IMR-90 (cell line): ENCODE measurements around the gene KLHL6. TPM values are rescaled to one million over a fixed set of nuclear protein-coding genes. Genes with fewer than 3 reads are reported as not detected.

ENCODE experiments used
- ATAC-seq: fragments of 200-7000 bp; cut with Tn5 transposase; 2 replicates; pipeline ENCODE4 v1.9.1; 2020; ENCODE audit warnings: low read depth, mild to moderate bottlenecking, moderate library complexity
- BruUV-seq: library from RNA; stranded (reverse); fragments of 400-500 nt; replicated peaks from 2 replicates; lab custom pipeline; 2021; lab: Mats Ljungman, UMichigan
- CTCF ChIA-PET: fragments of 300-600 bp; formaldehyde crosslinking; extraction: SDS; loops from one replicate; lab custom pipeline; 2021; ENCODE audit warnings: antibody characterized with exemption; lab: Yijun Ruan, JAX
- POLR2A ChIA-PET: fragments of 300-600 bp; sonication (Branson Sonifier 250); formaldehyde crosslinking; loops from one replicate; lab custom pipeline; 2022; ENCODE audit warnings: antibody characterized with exemption; ENCODE audit not compliant: unreplicated experiment; lab: Charles Lee
- DNase-seq: peaks from one replicate; pipeline ENCODE4 v3.0.0; 2013
- H2AFZ ChIP-seq: replicated peaks from 2 replicates; pipeline ENCODE3; 2013; ENCODE audit warnings: low read length, mild to moderate bottlenecking; ENCODE audit not compliant: poor library complexity
- H2AK5ac ChIP-seq: 2 replicates; pipeline ENCODE4 v1.6.1; 2013; ENCODE audit warnings: low read depth, low read length, inconsistent platforms
- H2AK9ac ChIP-seq: replicated peaks from 2 replicates; pipeline ENCODE3; 2013; ENCODE audit warnings: mild to moderate bottlenecking, low read depth, low read length, moderate library complexity; ENCODE audit not compliant: poor library complexity
- H2BK120ac ChIP-seq: 2 replicates; pipeline ENCODE4 v1.6.1; 2013; ENCODE audit warnings: low read depth, low read length, inconsistent platforms
- H2BK15ac ChIP-seq: 3 replicates; pipeline ENCODE4 v1.6.1; 2013; ENCODE audit warnings: low read depth, low read length, inconsistent platforms
- H2BK20ac ChIP-seq: 2 replicates; pipeline ENCODE4 v1.6.1; 2013; ENCODE audit warnings: low read depth, mild to moderate bottlenecking, inconsistent platforms, low read length, moderate library complexity
- H2BK5ac ChIP-seq: 2 replicates; pipeline ENCODE4 v1.6.1; 2013; ENCODE audit warnings: mild to moderate bottlenecking, low read depth, low read length, inconsistent platforms; ENCODE audit not compliant: poor library complexity, severe bottlenecking
- H3K14ac ChIP-seq: replicated peaks from 2 replicates; pipeline ENCODE4 v1.6.1; 2013; ENCODE audit warnings: low read depth, low read length, inconsistent platforms
- H3K18ac ChIP-seq: 2 replicates; pipeline ENCODE4 v1.6.1; 2013; ENCODE audit warnings: low read depth, low read length, control low read depth
- H3K23ac ChIP-seq: 2 replicates; pipeline ENCODE4 v1.6.1; 2013; ENCODE audit warnings: low read depth, low read length, inconsistent platforms
- H3K27ac ChIP-seq: 2 replicates; pipeline ENCODE4 v1.5.1; 2013; ENCODE audit warnings: mild to moderate bottlenecking, control low read depth, low read length; ENCODE audit not compliant: insufficient read depth
- H3K27me3 ChIP-seq: 2 replicates; pipeline ENCODE4 v1.6.1; 2013; ENCODE audit warnings: low read length; ENCODE audit not compliant: control insufficient read depth, insufficient read depth
- H3K36me3 ChIP-seq: 2 replicates; pipeline ENCODE4 v1.6.1; 2013; ENCODE audit warnings: low read length, mixed read lengths; ENCODE audit not compliant: control insufficient read depth, insufficient read depth
- H3K4ac ChIP-seq: 2 replicates; pipeline ENCODE4 v1.6.1; 2013; ENCODE audit warnings: low read depth, low read length, inconsistent platforms
- H3K4me1 ChIP-seq: 2 replicates; pipeline ENCODE4 v1.6.1; 2013; ENCODE audit warnings: low read length, mixed read lengths; ENCODE audit not compliant: control insufficient read depth, insufficient read depth
- H3K4me2 ChIP-seq: 2 replicates; pipeline ENCODE4 v1.6.1; 2013; ENCODE audit warnings: low read depth, mild to moderate bottlenecking, control low read depth, low read length, moderate library complexity
- H3K4me3 ChIP-seq: 2 replicates; pipeline ENCODE4 v1.5.1; 2013; ENCODE audit warnings: low read depth, mild to moderate bottlenecking, control low read depth, low read length, moderate library complexity; ENCODE audit not compliant: insufficient read depth
- H3K56ac ChIP-seq: 2 replicates; pipeline ENCODE4 v1.6.1; 2013; ENCODE audit warnings: low read length, inconsistent platforms; ENCODE audit not compliant: insufficient read depth; ENCODE audit errors: extremely low read depth
- H3K79me1 ChIP-seq, 2 experiments: 2 replicates each; pipeline ENCODE4 v1.6.1; 2013; ENCODE audit warnings: low read length in 2 of 2, inconsistent platforms in 1 of 2, low read depth in 1 of 2
- H3K9ac ChIP-seq: 2 replicates; pipeline ENCODE4 v1.6.1; 2013; ENCODE audit warnings: low read depth, low read length, control low read depth
- H3K9me1 ChIP-seq: 2 replicates; pipeline ENCODE4 v1.6.1; 2013; ENCODE audit warnings: low read length, inconsistent platforms; ENCODE audit not compliant: insufficient read depth
- H3K9me3 ChIP-seq: 2 replicates; pipeline ENCODE4 v1.6.1; 2013; ENCODE audit warnings: low read length; ENCODE audit not compliant: control insufficient read depth, insufficient read depth
- H4K20me1 ChIP-seq: 2 replicates; pipeline ENCODE4 v1.6.1; 2013; ENCODE audit warnings: low read length, inconsistent platforms; ENCODE audit not compliant: insufficient read depth
- H4K5ac ChIP-seq: 2 replicates; pipeline ENCODE4 v1.6.1; 2013; ENCODE audit warnings: mild to moderate bottlenecking, low read depth, low read length, control low read depth
- H4K8ac ChIP-seq, 2 experiments: 2 replicates each; pipeline ENCODE4 v1.6.1; 2013; ENCODE audit warnings: low read depth in 2 of 2, low read length in 2 of 2, control low read depth in 1 of 2, inconsistent platforms in 1 of 2
- H4K91ac ChIP-seq: 2 replicates; pipeline ENCODE4 v1.6.1; 2013; ENCODE audit warnings: low read depth, low read length, inconsistent platforms; ENCODE audit not compliant: insufficient read depth
- BHLHE40 ChIP-seq: fragments of 150-350 bp; IDR thresholded peaks from 2 replicates; pipeline ENCODE4 v1.6.1; 2016; ENCODE audit warnings: mild to moderate bottlenecking, low read depth, low read length
- CEBPB ChIP-seq: IDR thresholded peaks from 2 replicates; pipeline ENCODE4 v1.6.1; 2012; ENCODE audit warnings: low read depth, low read length, improper control_type of control experiment
- CHD1 ChIP-seq: IDR thresholded peaks from 2 replicates; pipeline ENCODE4 v1.6.1; 2012; ENCODE audit warnings: low read depth, low read length, improper control_type of control experiment
- CTCF ChIP-seq: conservative IDR thresholded peaks from 2 replicates; pipeline ENCODE4 v1.5.1; 2012; ENCODE audit warnings: mild to moderate bottlenecking, low read depth, low read length, improper control_type of control experiment
- FOS ChIP-seq: fragments of 150-350 bp; IDR thresholded peaks from 2 replicates; pipeline ENCODE4 v1.6.1; 2016; ENCODE audit warnings: low read depth, low read length
- MAFK ChIP-seq: IDR thresholded peaks from 2 replicates; pipeline ENCODE4 v1.6.1; 2012; ENCODE audit warnings: low read depth, low read length, improper control_type of control experiment
- MAZ ChIP-seq: IDR thresholded peaks from 2 replicates; pipeline ENCODE4 v1.6.1; 2012; ENCODE audit warnings: low read depth, mild to moderate bottlenecking, low read length, improper control_type of control experiment, moderate library complexity, borderline replicate concordance
- MXI1 ChIP-seq: IDR thresholded peaks from 2 replicates; pipeline ENCODE4 v1.6.1; 2012; ENCODE audit warnings: low read depth, mild to moderate bottlenecking, low read length, moderate library complexity, borderline replicate concordance
- NFE2L2 ChIP-seq: fragments of 150-350 bp; IDR thresholded peaks from 2 replicates; pipeline ENCODE4 v1.6.1; 2016; ENCODE audit warnings: low read depth, mild to moderate bottlenecking, low read length
- POLR2A ChIP-seq: IDR thresholded peaks from 2 replicates; pipeline ENCODE4 v1.6.1; 2012; ENCODE audit warnings: mild to moderate bottlenecking, low read depth, low read length
- RAD21 ChIP-seq: IDR thresholded peaks from 2 replicates; pipeline ENCODE4 v1.6.1; 2012; ENCODE audit warnings: low read length, improper control_type of control experiment
- RCOR1 ChIP-seq: IDR thresholded peaks from 2 replicates; pipeline ENCODE4 v1.6.1; 2012; ENCODE audit warnings: mild to moderate bottlenecking, low read length, improper control_type of control experiment; ENCODE audit not compliant: insufficient replicate concordance
- RFX5 ChIP-seq: IDR thresholded peaks from 2 replicates; pipeline ENCODE4 v1.8.0; 2012; ENCODE audit warnings: low read depth, mild to moderate bottlenecking, low read length, moderate library complexity
- SMC3 ChIP-seq: fragments of 150-350 bp; IDR thresholded peaks from 2 replicates; pipeline ENCODE4 v1.6.1; 2016; ENCODE audit warnings: low read depth, mild to moderate bottlenecking, antibody characterized with exemption, low read length, moderate library complexity
- WGBS, 2 experiments: methylation state at CpG; one replicate each; pipeline versions ENCODE4 v1.1.5 to v1.1.7; 2013; ENCODE audit warnings: missing lambda C conversion rate in 2 of 2; ENCODE audit not compliant: insufficient read length in 1 of 2; ENCODE audit errors: extremely low coverage in 2 of 2; 5-methylcytosine and 5-hydroxymethylcytosine counted together
- dilution Hi-C: fragments of 300-500 bp; cut with HindIII; formaldehyde crosslinking; loops from one replicate; pipeline ENCODE4 v1.14.3; 2018; ENCODE audit warnings: low sequenced_read_pairs; ENCODE audit not compliant: unreplicated experiment
- in situ Hi-C: fragments of 300-500 bp; cut with MboI; formaldehyde crosslinking; loops from 3 replicates; pipeline ENCODE4 v1.14.3; 2019; ENCODE audit warnings: low sequenced_read_pairs, inconsistent platforms, mixed read lengths
- intact Hi-C: fragments of 100-400 bp; cut with micrococcal nuclease; formaldehyde crosslinking; loops from 2 replicates; pipeline ENCODE4 v1.10.0; 2022
- polyA plus RNA-seq, 3 experiments: library from polyadenylated mRNA; depleted of rRNA; stranded (reverse); fragments of >200 nt; gene quantifications; 2 replicates each; pipeline ENCODE4 v1.2.3, GENCODE V29; 2012; ENCODE audit warnings: low replicate concordance in 1 of 3
- total RNA-seq: library from RNA; depleted of rRNA; stranded (reverse); fragments of >200 nt; gene quantifications from 2 replicates; pipeline ENCODE4 v1.2.3, GENCODE V29; 2012
- TF ChIP-seq, protein P1 (sequence below): fragments of 150-350 bp; IDR thresholded peaks from 2 replicates; pipeline ENCODE4 v1.6.1; 2017; ENCODE audit warnings: mild to moderate bottlenecking, antibody characterized with exemption, low read length, low read depth
- TF ChIP-seq, protein P2 (sequence below): fragments of 150-350 bp; IDR thresholded peaks from 2 replicates; pipeline ENCODE4 v1.6.1; 2016; ENCODE audit warnings: low read depth, mild to moderate bottlenecking, low read length, moderate library complexity, borderline replicate concordance

KLHL6 gene
- total and polyA plus RNA-seq, 2 of the 4 experiments (the other 2 are of a cell fraction), result not detected

DNA sequence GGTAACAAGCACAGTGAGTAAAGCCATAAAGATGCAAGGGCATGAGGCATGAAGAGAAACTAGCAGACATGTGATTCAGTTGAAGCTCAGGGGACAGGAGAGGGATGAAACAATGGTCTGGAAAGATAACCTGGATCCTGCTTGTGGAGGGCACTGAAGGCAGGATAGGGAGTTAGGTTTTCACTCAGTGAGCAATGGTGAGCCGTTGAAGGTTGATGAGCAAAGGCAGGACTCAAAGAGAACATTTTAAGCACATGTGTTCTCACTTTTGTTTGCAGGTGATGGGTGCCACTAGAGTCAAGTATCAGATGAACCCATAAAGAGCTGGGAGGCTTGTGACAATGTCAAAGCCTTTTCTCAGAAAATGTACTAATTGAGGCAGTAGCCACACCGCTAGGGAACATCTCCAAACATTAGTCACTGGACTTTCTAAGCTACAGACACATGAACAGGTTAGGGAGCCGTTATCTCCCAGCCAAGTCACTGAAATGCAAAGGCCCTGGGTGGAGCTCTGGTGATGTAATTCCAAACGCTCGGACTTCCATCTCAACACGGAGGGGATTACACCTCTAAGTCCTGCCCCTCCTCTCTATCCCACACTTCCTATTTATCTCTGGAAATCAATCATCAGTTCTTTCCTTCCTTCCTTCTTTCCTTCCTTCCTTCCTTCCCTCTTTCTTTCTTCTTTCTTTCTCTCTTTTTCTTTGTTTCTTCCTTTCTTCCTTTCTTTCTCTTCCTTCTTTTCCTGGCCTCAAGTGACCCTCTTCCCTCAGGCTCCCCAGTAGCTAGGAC is 22.7 kb downstream of the KLHL6 start:
- Histone ChIP-seq H3K4me2 (no peak overlapping the region), H2AK5ac (no peak overlapping the region), H3K79me1 (no peaks in the 10 kb centered on the region), H3K56ac (no peak overlapping the region), H4K5ac (no peak overlapping the region), H3K9ac (no peak overlapping the region), H3K4me1 (peaks cover 4% of the 10 kb centered on the region; the same call in 1 of the 2 replicates), H4K91ac (no peak overlapping the region), H3K27me3 (peaks cover 16% of the 10 kb centered on the region), H3K18ac (no peak overlapping the region), H2BK20ac (no peak overlapping the region), H3K9me3 (peaks cover 2% of the 10 kb centered on the region), H3K4me3 (no peak overlapping the region), H2BK120ac (no peak overlapping the region), H3K27ac (no peak overlapping the region), H2BK5ac (no peak overlapping the region), H4K20me1 (no peaks in the 10 kb centered on the region), H3K9me1 (no peaks in the 10 kb centered on the region), H2AK9ac (no peak overlapping the region), H3K36me3 (no peaks in the 10 kb centered on the region), H3K4ac (no peak overlapping the region), H2AFZ (no peak overlapping the region), H2BK15ac (no peak overlapping the region), H3K23ac (no peak overlapping the region), H3K14ac (no peak overlapping the region), H4K8ac (no peak overlapping the region)
- WGBS, 2 experiments, result 21% methylated on average over 2 of the region's 6 CpGs; no CpG with 5 or more reads in 1 of the 2 experiments
- ATAC-seq (no peak), DNase-seq (no peak)
- no TSS peak for BruUV-seq
- intact Hi-C loops (no loop called here), in situ Hi-C loops (no loop called here), dilution Hi-C loops (no loop called here)
- CTCF ChIA-PET, result no interaction called here
- POLR2A ChIA-PET, result no interaction called here
- no peak for TF ChIP-seq RCOR1
- TF ChIP-seq POLR2A, result no peak
- TF ChIP-seq BHLHE40, result no peak
- TF ChIP-seq MAFK, result no peak
- no peak for TF ChIP-seq CEBPB
- TF ChIP-seq MXI1, result no peak
- TF ChIP-seq, protein P1, sequence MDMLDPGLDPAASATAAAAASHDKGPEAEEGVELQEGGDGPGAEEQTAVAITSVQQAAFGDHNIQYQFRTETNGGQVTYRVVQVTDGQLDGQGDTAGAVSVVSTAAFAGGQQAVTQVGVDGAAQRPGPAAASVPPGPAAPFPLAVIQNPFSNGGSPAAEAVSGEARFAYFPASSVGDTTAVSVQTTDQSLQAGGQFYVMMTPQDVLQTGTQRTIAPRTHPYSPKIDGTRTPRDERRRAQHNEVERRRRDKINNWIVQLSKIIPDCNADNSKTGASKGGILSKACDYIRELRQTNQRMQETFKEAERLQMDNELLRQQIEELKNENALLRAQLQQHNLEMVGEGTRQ, result no peak
- no peak for TF ChIP-seq FOS
- TF ChIP-seq CHD1, result no peak
- no peak for TF ChIP-seq NFE2L2
- no peak for TF ChIP-seq SMC3
- TF ChIP-seq, protein P2, sequence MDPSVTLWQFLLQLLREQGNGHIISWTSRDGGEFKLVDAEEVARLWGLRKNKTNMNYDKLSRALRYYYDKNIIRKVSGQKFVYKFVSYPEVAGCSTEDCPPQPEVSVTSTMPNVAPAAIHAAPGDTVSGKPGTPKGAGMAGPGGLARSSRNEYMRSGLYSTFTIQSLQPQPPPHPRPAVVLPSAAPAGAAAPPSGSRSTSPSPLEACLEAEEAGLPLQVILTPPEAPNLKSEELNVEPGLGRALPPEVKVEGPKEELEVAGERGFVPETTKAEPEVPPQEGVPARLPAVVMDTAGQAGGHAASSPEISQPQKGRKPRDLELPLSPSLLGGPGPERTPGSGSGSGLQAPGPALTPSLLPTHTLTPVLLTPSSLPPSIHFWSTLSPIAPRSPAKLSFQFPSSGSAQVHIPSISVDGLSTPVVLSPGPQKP, result no peak
- no peak for TF ChIP-seq RAD21
- no peak for TF ChIP-seq MAZ
- no peak for TF ChIP-seq RFX5
- TF ChIP-seq CTCF, result no peak
